Glutamatergic neuron (in vitro differentiated cells): ENCODE measurements around the gene SETX. TPM values are rescaled to one million over a fixed set of nuclear protein-coding genes. Genes with fewer than 3 reads are reported as not detected.

ENCODE experiments used
- DNase-seq: peaks from one replicate; pipeline ENCODE4 v3.0.0; 2022
- H3K27ac Mint-ChIP-seq: one replicate; pipeline ENCODE4 v1.8.0; 2020; ENCODE audit warnings: mild to moderate bottlenecking, mixed read lengths, inconsistent platforms; ENCODE audit not compliant: unreplicated experiment
- H3K27me3 Mint-ChIP-seq: one replicate; pipeline ENCODE4 v1.8.0; 2020; ENCODE audit warnings: mild to moderate bottlenecking, moderate library complexity, mixed read lengths, inconsistent platforms; ENCODE audit not compliant: unreplicated experiment
- H3K36me3 Mint-ChIP-seq: one replicate; pipeline ENCODE4 v1.8.0; 2020; ENCODE audit warnings: mild to moderate bottlenecking, mixed read lengths, inconsistent platforms; ENCODE audit not compliant: unreplicated experiment
- H3K4me1 Mint-ChIP-seq: one replicate; pipeline ENCODE4 v1.8.0; 2020; ENCODE audit warnings: mild to moderate bottlenecking, low read depth, mixed read lengths, inconsistent platforms; ENCODE audit not compliant: unreplicated experiment
- H3K4me3 Mint-ChIP-seq: one replicate; pipeline ENCODE4 v1.8.0; 2020; ENCODE audit warnings: mild to moderate bottlenecking, mixed read lengths, inconsistent platforms; ENCODE audit not compliant: unreplicated experiment
- H3K9me3 Mint-ChIP-seq: one replicate; pipeline ENCODE4 v1.8.0; 2020; ENCODE audit warnings: mild to moderate bottlenecking, moderate library complexity, mixed read lengths, inconsistent platforms; ENCODE audit not compliant: unreplicated experiment
- CTCF ChIP-seq: fragments of 200-600 bp; sonication (generic); IDR thresholded peaks from one replicate; pipeline ENCODE4 v1.5.0; 2021; ENCODE audit not compliant: partially characterized antibody, unreplicated experiment
- total RNA-seq: library from RNA; stranded (reverse); fragmentation: NEBNext Ultra II Directional; extraction: Animal tissue kit (Norgen Biotek cat#: 25700); gene quantifications from one replicate; pipeline ENCODE4 v1.2.1, GENCODE V29; 2021; ENCODE audit not compliant: unreplicated experiment

SETX gene
- total RNA-seq, 1 donor from 2014 or later, result 48.4 TPM

DNA sequence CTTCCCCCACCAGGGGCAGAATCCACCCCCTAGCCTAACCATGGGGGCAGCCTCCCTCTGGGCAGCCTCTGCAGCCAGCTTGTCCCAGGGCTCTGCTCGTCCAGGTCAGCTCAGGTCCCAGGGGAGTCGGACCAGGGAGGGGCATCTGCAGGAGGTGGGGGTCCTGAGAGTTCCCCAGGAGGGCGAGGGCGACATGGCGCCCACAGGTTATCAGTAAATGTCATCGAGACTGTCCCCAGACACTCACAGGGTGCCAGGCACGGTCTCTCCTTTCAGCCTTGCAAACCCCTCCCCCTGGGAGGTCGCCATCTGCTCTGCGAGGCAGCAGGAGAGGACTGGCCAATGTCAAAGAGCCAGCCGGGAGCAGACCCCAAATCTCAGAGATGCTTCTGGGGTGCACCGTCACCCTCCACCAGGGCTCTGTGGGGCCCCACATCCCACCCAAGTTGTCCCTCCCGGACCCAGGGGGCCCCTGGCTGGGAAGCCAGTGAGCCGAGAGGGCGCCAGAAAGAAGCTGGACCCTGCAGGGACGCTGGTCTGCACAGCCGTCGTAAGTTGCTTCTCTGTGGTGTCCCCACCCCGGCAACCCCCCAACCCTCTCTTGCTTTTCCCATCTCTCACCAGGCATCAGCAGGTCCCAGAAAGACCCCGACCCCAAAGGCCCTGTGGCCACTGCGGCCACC, 123.6 kb downstream of the SETX start:
- Mint-ChIP-seq H3K9me3 (peaks cover 4% of the 10 kb centered on the region), H3K4me1 (peaks cover 8% of the 10 kb centered on the region), H3K36me3 (no peaks in the 10 kb centered on the region), H3K27ac (peak overlapping the region; percentile 64), H3K4me3 (peak overlapping the region; percentile 49), H3K27me3 (peaks cover 8% of the 10 kb centered on the region)
- no peak for TF ChIP-seq CTCF
- DNase-seq, result peak; percentile 61

GRCh38 chr9:132230605-132231004, 124.2 kb downstream of the SETX start:
- Mint-ChIP-seq H3K4me1 (peaks cover 9% of the 10 kb centered on the region), H3K27ac (peak overlapping the region; percentile 64), H3K4me3 (peak overlapping the region; percentile 49), H3K27me3 (peaks cover 5% of the 10 kb centered on the region), H3K36me3 (no peaks in the 10 kb centered on the region), H3K9me3 (peaks cover 4% of the 10 kb centered on the region)
- TF ChIP-seq CTCF, result no peak
- DNase-seq, result no peak

- DNase-seq, result no peak
- H3K9me3 Mint-ChIP-seq, result peaks cover 6% of the 10 kb centered on the region
- H3K4me1 Mint-ChIP-seq, result peaks cover 16% of the 10 kb centered on the region
- peak overlapping the region; percentile 18 for H3K27ac Mint-ChIP-seq
- no peak for TF ChIP-seq CTCF
- H3K4me3 Mint-ChIP-seq, result no peak overlapping the region
- H3K36me3 Mint-ChIP-seq, result no peaks in the 10 kb centered on the region
- peaks cover 5% of the 10 kb centered on the region for H3K27me3 Mint-ChIP-seq
These were observed 126.7 kb downstream of the SETX start for GRCh38 chr9:132228062-132228461.

DNA sequence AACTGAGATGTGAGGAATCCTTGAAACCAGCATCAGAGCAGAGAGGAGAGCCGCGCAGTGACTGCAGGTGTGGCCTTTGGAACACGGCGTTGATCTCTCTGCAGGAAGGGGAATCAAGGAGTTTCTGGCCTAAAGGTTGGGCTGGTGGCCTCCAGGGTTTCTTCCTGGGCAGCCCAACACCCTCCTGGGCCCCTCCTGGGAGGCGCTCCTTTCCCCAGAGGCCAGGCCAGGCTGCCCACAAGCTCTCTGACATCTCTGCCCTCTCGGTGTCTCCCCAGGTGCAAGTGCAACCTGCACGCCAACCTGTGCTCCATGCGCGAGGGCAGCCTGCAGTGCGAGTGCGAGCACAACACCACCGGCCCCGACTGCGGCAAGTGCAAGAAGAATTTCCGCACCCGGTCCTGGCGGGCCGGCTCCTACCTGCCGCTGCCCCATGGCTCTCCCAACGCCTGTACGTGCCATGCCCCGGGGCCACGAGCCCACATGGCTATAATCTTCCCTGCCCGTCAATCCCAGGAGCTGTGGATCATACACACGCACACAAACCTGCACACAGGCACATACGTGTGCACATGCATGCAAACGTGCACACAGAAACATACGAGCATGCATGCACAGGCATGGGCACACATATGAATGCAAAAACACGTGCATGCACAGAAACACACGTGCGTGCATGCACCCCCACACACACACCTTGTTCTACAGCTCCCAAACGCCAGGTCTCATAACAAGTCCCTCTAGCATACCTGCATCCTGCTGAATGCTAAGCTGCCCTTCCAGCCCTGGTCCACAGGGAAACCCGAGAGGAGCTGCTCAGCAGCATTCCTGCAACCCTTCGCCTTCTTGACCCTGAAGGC, 128.0 kb downstream of the SETX start:
- no peak for TF ChIP-seq CTCF
- no peaks in the 10 kb centered on the region for H3K36me3 Mint-ChIP-seq
- peak; percentile 9 for DNase-seq
- no peak overlapping the region for H3K27ac Mint-ChIP-seq
- H3K9me3 Mint-ChIP-seq, result peaks cover 6% of the 10 kb centered on the region
- no peak overlapping the region for H3K4me3 Mint-ChIP-seq
- H3K4me1 Mint-ChIP-seq, result peaks cover 17% of the 10 kb centered on the region
- H3K27me3 Mint-ChIP-seq, result peaks cover 5% of the 10 kb centered on the region

- Mint-ChIP-seq H3K27me3 (peaks cover 5% of the 10 kb centered on the region), H3K36me3 (no peaks in the 10 kb centered on the region), H3K27ac (no peak overlapping the region), H3K9me3 (peaks cover 6% of the 10 kb centered on the region), H3K4me3 (no peak overlapping the region), H3K4me1 (peaks cover 18% of the 10 kb centered on the region)
- TF ChIP-seq CTCF, result no peak
- DNase-seq, result no peak
These were observed 130.1 kb downstream of the SETX start for GRCh38 chr9:132224645-132225044.
